CD4-positive, alpha-beta T cell treated with Interferon gamma for 1 hour (primary cell): Measurements from ENCODE around the gene TMOD1.

Experiments used
- DNase-seq: peaks from one replicate; pipeline ENCODE4 v3.0.0-alpha.2; 2020

Gene TMOD1

GRCh38 chr9:97518909-97519307, 17.4 kb downstream of the TMOD1 start:
- no peak for DNase-seq

- DNase-seq: no peak
Measured at GRCh38 chr9:97519441-97519970, 18.0 kb downstream of the TMOD1 start.

DNA sequence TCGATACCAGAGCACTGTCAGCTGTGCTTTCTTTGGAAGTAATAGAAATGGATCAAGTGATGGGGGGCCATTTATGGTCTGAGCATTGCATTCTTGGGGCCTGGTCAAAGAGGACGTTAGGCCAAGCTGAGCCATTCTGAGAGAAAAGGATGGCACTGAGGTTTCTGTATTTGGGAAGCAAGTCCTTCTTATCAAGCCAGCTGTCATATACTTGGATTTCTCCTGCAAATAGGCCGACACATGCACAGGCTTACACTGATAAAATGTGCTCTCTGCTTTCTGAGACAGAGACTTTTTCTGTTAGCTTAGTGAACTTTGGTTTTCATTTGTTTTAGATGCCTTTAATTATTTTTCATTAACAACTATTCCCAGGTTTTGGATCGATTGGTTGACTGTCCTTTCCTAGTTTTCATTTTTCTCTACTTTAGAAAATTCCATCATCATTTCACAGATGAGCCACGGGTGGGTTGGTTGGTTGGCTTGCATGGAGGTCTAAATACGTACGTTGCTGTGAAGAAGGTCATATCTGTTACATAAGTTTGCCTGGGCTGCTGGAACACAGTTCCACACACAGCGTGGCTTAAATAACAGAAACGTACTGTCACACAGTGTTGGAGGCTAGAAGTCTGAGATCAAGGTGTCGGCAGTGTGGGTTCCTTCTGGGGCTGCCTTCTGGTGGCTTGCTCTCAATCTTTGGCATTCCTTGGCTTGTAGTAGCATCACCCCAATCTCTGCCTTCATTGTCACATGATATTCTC, 20.3 kb downstream of the TMOD1 start:
- no peak for DNase-seq

DNA sequence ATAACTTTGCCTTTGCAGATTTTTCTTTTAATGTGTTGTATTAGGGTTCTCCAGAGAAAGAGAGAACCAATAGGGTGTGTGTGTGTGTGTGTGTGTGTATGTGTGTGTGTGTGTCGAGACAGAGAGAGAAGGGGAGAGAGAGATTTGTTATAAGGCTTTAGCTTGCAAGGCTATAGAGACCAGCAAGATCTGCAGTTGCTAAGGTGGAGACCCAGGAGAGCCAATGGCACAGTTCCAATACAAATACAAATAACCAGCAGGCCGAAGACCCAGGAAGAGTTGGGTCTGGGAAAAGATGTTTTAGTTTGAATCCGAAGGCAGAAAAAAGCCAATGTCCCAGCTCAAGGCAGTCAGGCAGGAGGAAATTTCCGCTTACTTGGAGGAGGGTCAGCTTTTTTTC, 23.0 kb downstream of the TMOD1 start:
- no peak for DNase-seq

DNA sequence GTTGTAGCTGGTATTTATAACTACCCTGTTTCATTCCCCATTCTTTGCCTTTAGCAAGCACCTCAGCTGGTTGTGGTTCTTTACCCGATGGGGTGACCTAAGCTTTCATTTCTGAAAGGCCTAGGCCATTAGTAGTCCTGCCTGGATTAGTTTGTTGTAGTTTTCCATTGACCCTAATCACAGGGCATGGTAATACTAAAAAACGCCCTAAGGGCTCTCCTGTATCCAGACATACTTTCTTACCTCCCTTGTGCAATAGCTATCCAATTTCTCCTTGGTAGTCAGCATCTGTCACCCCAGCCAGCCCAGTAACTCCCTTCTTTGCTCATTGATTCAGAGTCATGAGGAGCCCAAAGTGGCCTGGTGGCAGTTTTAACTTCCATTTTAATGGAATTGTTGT, 24.0 kb downstream of the TMOD1 start:
- no peak for DNase-seq

DNA sequence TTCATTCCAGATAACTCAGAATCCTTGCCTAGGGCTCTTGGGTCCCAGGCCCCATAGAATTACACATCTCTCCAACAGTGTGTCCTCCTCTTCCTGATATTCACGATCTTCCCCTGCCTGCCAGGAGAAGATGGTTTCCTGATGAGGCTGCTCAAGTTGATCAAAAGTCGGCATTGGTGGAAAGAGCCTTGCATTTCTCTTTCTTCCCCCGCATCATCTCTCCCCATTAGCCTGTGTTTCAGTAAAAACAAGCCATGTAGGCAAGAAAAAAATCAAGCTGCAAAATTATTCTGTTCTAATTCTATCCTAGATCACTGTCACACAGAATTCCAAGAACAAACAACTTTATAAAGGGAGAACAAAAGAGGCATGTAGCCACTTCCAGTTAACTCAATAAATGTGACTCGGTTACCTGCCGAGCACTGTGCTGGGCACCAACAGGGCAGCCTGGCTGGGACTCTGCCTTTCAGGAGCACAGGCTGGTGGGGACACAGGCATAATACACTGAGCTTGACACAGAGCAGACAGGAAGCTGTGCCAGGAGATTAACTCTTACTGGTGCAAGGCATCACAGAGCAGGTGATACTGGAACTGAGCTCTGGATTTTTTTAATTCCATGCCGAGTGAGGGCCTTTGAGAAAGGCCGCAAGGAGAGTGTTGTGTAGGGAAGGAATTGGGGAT, 25.6 kb downstream of the TMOD1 start:
- no peak for DNase-seq

DNA sequence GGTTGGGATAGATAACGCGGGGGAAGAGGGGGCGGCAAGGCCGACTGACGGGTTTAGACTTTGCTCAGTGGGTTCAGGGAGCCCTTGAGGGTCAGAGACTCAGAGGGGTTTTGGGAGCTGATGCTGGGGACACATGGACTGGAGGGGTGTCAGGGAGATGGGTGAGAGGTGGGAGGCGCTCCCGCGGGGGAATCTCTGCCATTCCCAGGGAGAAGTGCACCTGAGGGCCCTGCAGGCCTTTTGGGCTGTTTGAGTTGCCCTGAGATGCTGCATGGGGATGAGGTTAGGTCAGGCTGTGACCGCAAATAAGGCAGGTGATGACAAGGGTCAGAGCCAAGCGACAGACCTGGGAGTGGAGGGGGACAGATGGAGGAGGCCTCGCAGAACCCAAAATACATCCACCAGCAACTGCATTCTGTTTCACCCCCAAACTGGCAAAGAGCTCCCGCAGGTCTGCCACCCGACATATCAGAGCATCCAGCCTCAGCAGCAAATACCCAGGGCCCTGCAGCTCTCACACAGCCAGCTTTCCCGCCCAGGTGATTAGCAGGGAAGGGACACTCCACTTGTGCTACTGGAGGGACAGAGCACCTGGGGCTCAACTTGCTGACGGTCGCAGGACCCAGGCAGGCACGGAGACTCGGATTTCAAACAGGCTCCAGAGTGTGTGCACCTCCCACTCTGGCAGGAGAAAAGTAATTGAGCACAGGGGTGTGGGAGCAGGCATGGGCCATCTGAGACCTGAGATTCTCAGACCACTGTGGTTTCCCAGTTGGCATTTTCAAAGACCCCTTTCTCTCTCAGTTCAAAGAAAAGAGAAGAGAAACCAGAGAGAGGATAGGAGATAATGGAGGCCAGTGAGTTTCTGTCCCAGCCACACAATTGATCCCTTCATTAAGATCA, 26.4 kb downstream of the TMOD1 start:
- no peak for DNase-seq

DNA sequence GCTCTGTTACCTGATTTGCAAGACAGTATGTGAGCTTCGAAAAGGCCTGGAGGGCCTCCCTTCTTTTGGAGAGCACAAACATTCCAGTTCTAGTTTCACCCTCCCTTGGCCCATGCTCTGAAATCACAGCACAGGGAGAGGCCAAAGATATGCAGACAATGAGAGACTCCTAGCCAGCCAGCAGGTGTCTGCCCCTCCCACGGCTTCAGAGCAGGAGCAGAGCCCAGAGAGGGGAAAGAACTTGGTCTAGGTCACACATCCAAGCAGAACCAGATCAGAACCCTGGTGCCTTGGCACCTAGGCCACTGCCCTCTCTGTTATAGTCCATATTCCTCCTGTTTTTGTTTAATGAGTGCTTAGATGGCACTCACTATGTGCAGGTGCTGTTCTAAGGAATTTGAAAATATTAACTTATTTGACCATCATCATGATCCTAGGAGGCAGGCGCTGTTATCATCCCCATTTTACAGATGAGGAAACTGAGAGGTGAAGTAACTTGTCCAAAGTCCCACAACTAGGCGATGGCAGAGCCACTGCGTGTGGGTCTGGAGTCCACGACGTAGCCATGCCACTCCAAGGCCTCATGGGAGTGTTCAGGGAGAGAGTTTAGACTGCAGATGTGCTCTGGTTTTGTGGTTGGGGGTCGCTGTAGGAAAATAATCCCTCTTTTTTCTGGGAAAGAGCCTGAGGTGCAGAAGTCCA, 27.2 kb downstream of the TMOD1 start:
- no peak for DNase-seq

GRCh38 chr9:97529363-97530076, 28.1 kb downstream of the TMOD1 start:
- no peak for DNase-seq

GRCh38 chr9:97531888-97532376, 30.5 kb downstream of the TMOD1 start:
- DNase-seq: no peak

DNA sequence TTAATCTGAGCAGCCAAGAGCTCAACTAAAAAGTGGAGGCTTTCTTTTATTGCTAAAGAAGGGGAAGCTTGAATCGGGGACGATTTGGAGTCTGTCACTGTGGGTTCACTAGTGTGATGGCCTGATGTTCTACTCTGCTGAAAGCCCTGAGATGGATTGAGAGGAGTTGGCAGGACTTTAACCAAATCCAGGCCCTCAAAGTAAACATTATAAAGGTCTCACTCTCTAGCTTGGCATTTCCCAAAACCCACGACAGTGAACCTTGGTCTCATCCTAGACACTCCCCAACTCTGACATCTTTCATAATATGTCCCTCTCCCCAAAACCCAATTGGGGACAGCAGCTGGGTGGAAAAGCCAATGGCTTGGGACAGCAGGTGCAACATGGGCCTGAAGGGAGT, 32.7 kb downstream of the TMOD1 start:
- no peak for DNase-seq

DNA sequence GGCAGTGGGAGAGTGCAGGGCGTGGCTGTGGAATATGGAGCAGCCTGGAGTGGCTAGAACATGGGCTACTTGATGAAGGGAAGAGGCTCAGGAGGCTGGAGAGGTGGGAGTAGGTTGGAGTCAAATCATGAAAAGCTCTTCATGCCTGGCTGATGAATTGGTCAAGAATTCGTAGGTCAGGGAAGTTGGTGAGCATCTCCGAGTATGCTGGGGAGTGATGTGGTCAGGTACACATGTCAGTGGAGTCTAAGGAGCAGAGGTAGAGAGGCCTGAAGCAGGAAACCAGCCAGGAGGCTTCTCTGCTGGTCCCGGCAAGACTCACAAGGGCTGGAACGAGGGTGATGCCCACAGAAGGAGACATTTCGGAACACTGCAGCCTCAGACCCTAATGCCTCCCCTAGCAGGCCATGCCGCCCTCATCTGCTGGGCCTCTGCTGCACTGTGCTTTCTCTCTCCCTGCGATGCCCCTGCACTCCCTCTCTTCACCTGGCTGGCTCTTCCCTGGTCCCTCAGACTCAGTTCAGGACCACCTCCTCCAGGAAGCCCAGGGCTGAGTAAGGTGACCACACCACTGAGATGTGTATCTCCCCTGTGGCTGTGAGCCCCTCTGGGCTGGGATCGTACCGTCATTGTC, 33.6 kb downstream of the TMOD1 start:
- no peak for DNase-seq

DNA sequence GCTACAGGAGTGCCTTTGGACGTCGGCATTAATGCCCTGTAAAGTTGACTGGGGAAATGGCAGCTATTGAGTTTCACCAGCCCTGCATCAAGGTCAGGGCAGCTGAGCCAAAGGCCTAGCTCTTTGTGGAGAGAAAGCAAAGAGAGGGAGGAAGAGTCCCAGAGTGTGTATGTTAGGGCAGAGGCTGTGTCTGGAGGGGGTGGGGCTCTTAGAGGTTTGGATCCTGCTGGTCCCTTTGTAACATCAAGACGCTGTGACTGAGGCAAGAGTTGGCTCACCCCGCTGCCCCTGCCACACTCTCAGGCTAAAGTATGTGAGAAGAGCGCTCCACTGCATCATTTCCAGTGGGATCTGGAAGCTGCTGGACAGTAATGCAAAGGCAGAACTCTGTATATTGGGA, 34.3 kb downstream of the TMOD1 start:
- no peak for DNase-seq

- no peak for DNase-seq
Measured at GRCh38 chr9:97536480-97536879, 35.0 kb downstream of the TMOD1 start.

DNA sequence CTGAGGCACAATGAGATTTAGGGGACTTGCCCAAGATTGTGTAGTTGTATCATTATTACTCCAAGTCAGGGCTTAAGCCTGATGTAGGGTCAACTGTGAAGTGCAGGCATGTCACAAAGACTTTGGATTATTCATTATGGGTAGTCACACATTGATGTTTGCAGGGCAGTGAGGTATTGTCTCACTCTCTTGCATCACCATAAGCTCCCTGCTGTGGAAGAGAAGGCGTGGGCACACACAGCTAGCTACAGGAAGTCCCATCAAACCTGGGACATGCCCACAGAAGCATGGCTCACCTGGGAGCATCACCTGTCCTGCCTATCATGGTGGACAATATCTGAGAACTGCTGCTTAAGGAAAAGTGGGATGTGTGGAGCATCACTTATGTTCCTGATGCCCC, 42.1 kb downstream of the TMOD1 start:
- no peak for DNase-seq

GRCh38 chr9:97545486-97545885, 44.0 kb downstream of the TMOD1 start:
- no peak for DNase-seq

DNA sequence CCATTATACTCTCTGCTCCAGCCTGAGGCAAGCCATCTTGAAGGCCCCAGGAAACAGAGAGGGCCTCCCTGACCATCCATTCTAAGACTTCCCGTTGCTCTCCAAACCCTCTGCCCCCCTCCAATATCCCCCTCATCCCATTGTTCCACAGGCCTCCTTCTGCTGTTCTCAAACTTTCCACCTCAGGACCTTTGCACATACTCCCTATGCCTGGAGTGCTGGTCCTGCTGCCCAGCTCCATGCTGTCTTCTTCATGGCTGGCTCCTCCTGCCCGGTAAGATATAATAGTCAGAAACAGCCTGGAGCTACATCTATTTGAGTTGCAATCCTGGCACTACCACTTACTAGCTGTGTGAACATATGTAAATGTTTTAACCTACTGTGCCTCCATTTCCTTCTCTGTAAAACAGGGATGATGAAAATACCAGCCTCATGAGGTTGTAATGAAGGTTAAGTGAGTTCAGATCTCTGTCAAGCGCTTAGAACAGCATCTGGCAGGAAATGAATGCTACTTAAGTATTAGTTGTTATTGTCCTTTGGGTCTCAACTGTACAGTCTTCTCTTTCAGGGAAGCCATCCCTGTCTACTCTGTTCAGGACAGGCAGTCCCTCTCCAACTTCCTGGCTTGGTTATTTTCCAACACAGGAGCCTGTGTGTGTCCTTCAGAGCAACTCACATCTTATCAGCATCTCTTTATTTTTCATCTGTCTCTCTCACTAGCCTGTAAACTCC, 45.8 kb downstream of the TMOD1 start:
- no peak for DNase-seq

GRCh38 chr9:97548379-97548778, 46.9 kb downstream of the TMOD1 start:
- DNase-seq: no peak

GRCh38 chr9:97548819-97549540, 47.5 kb downstream of the TMOD1 start:
- DNase-seq: no peak

DNA sequence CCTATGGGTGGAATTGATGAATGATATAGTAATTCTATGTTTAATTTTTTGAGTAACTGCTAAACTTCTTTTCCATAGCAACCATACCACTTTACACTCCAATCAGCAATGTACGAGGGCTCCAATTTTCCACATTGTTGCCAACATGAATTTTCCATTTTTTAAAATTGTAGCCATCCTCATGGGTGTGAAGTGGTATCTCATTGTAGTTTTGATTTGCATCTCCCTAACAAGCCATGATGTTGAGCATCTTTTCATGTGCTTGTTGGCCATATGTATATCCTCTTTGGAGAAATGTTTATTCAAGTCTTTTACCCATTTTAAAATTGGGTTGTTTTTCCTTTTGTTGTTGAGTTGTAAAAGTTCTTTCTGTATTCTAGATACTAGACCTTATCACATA, 48.9 kb downstream of the TMOD1 start:
- DNase-seq: no peak
